Parathyroid adenoma (tissue), 2 donors: ENCODE results near the gene KLC3.

Experiments used
- H2AFZ ChIP-seq: fragments of 300-600 bp; sonication (generic); one replicate; pipeline ENCODE4 v1.7.0; 2017; ENCODE audit warnings: antibody characterized with exemption, mild to moderate bottlenecking
- H3K27ac ChIP-seq: fragments of 300-600 bp; sonication (generic); one replicate; pipeline ENCODE4 v1.7.0; 2017
- H3K27me3 ChIP-seq: fragments of 300-600 bp; sonication (generic); one replicate; pipeline ENCODE4 v1.7.0; 2017; ENCODE audit warnings: low read length; ENCODE audit not compliant: control insufficient read depth, insufficient read depth
- H3K36me3 ChIP-seq: fragments of 300-600 bp; sonication (generic); one replicate; pipeline ENCODE4 v1.7.0; 2017; ENCODE audit warnings: low read length; ENCODE audit not compliant: control insufficient read depth, insufficient read depth
- H3K4me1 ChIP-seq: fragments of 300-600 bp; sonication (generic); one replicate; pipeline ENCODE4 v1.7.0; 2017; ENCODE audit warnings: control low read depth
- H3K4me2 ChIP-seq: fragments of 300-600 bp; sonication (generic); one replicate; pipeline ENCODE4 v1.7.0; 2017; ENCODE audit warnings: low read length
- H3K4me3 ChIP-seq: fragments of 300-600 bp; sonication (generic); one replicate; pipeline ENCODE4 v1.7.0; 2017; ENCODE audit warnings: low read depth, low read length
- H3K79me2 ChIP-seq: fragments of 300-600 bp; sonication (generic); one replicate; pipeline ENCODE4 v1.7.0; 2017; ENCODE audit warnings: control low read depth
- H3K9ac ChIP-seq: fragments of 300-600 bp; sonication (generic); one replicate; pipeline ENCODE4 v1.7.0; 2017; ENCODE audit warnings: mild to moderate bottlenecking
- H3K9me3 ChIP-seq: fragments of 300-600 bp; sonication (generic); one replicate; pipeline ENCODE4 v1.7.0; 2017; ENCODE audit warnings: low read length; ENCODE audit not compliant: control insufficient read depth
- TF ChIP-seq, protein P1 (sequence below): fragments of 300-600 bp; sonication (generic); IDR thresholded peaks from one replicate; pipeline ENCODE4 v1.7.0; 2017; ENCODE audit warnings: antibody characterized with exemption, mild to moderate bottlenecking
- donor health status: primary hyperparathyroidism.

KLC3 gene

DNA sequence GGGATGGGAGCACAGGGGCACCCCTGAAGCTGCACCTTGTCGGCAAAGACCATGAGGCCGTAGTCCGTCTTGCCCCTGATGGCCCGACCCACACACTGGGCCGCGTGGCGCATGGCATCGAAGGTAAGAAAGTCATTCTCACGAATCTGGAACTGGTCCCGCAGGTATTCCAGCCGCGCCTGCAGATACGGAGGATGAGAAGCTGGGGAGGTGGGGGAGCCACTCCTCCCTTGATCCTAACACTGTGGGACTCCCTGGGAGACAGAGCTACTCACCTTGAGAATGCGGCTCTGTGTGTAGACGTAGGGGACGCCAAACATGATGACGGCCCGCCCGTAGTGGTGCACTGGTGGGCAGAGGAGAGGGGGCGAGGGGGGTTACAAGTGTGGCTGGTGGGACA lies 11.9 kb downstream of the KLC3 start:
- H3K27me3 ChIP-seq: no peaks in the 10 kb centered on the region
- no peaks in the 10 kb centered on the region for H3K36me3 ChIP-seq
- no peaks in the 10 kb centered on the region for H3K79me2 ChIP-seq

DNA sequence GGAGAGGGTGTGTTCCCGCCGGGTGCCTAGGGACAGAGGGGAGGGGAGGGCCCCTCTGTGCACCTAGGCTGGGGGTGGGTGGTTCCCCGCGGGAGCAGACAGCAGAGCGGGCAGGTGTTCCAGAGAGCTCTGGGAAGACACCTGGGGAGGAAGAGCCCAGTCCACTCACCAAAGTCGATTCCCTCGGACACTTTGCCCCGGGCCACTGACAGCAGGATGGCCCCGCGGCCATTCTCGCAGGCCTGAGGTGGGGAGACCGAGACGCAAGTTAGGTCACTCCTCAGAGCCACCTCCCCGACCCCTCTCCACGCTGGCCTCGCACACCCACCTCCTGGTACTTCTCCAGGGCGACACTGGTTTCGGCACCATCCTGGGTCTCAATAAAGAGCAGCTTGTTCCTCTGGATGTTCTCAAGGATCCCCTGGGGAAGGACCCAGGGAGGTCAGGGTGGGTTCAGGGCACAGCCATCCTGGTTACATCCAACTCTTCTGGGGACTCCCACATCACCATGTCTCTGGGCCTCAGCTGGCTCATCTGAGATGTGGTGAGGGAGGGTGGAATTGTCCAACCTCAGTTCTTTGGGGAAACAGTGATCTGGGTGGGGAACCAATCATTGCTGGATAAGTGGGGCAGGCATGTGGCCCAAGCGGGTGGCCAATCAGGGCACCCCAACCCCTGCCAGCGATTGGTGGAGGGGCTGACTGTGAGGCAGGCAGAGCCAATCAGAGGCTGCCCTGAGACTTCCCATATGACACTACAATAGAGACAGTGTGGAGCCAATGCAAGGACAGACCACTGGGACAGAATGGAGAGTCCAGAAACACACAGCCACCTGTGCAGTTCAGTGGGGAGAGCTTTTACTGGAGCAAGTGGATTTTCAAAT lies 12.6 kb downstream of the KLC3 start:
- no peaks in the 10 kb centered on the region for H3K9me3 ChIP-seq
- no peak overlapping the region for H2AFZ ChIP-seq
- H3K4me3 ChIP-seq: no peak overlapping the region
- no peaks in the 10 kb centered on the region for H3K36me3 ChIP-seq
- TF ChIP-seq, protein P1, sequence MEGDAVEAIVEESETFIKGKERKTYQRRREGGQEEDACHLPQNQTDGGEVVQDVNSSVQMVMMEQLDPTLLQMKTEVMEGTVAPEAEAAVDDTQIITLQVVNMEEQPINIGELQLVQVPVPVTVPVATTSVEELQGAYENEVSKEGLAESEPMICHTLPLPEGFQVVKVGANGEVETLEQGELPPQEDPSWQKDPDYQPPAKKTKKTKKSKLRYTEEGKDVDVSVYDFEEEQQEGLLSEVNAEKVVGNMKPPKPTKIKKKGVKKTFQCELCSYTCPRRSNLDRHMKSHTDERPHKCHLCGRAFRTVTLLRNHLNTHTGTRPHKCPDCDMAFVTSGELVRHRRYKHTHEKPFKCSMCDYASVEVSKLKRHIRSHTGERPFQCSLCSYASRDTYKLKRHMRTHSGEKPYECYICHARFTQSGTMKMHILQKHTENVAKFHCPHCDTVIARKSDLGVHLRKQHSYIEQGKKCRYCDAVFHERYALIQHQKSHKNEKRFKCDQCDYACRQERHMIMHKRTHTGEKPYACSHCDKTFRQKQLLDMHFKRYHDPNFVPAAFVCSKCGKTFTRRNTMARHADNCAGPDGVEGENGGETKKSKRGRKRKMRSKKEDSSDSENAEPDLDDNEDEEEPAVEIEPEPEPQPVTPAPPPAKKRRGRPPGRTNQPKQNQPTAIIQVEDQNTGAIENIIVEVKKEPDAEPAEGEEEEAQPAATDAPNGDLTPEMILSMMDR: no peak
- no peaks in the 10 kb centered on the region for H3K4me1 ChIP-seq
- H3K27ac ChIP-seq: no peak overlapping the region
- no peak overlapping the region for H3K9ac ChIP-seq
- H3K4me2 ChIP-seq: no peak overlapping the region
- no peaks in the 10 kb centered on the region for H3K79me2 ChIP-seq
- H3K27me3 ChIP-seq: no peaks in the 10 kb centered on the region

More for the DNA sequence above, 11.9 kb downstream of the KLC3 start:
- no peaks in the 10 kb centered on the region for H3K4me1 ChIP-seq
- H3K9ac ChIP-seq: no peak overlapping the region
- TF ChIP-seq, protein P1: no peak
- H3K4me3 ChIP-seq: no peak overlapping the region
- no peak overlapping the region for H2AFZ ChIP-seq
- no peak overlapping the region for H3K4me2 ChIP-seq
- H3K27ac ChIP-seq: no peak overlapping the region
- H3K9me3 ChIP-seq: no peaks in the 10 kb centered on the region

DNA sequence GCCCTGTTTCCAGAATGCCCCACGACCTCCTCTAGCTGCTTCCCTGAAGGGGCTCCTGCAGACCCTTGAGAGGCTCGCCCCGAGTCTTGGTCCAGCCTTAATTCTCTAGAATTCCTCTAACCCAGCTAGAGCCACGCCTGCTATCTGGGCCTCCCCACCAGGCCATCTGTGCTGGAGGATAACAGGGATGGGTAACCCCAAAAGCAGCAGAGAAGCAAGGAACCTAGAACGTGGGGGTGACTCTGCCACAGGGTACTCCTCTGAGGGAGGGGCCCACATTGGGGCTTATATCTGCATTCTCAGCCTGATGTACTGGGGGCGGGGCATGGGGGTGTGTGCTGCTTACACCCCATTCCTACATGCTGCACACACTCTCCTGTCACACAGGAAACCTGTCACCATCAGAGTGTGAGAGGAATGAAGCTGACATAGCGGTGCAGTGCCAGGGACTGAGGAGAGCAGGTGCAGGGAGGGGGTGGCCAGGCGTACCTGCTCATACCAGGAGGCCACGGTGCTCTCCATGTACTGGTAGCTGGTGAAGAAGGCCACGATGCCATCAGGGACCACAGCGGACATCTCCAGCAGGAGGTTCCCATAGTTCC lies 13.8 kb downstream of the KLC3 start:
- H3K9ac ChIP-seq: no peak overlapping the region

DNA sequence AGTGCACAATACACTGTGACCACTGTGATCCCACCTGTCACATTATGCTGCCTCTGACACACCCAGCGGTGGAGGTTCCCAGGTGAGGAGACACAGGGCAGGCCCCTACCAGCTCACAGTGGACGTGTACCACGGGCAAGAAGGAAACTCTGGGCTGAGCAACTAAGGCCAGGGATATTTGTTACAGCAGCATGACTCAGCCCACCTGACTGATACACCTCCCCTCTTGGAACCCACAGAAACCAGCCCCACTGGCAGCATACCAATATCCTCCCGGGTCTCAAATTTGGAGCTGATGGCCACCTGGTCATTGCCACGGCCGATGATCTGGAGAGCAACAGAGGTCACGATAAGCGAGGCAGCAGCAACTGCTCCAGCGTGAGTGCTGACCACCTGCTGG lies 14.9 kb downstream of the KLC3 start:
- Histone ChIP-seq H3K36me3 (no peaks in the 10 kb centered on the region), H3K4me1 (no peaks in the 10 kb centered on the region), H2AFZ (no peak overlapping the region), H3K27ac (no peak overlapping the region), H3K9me3 (no peaks in the 10 kb centered on the region), H3K4me2 (no peak overlapping the region), H3K9ac (no peak overlapping the region), H3K4me3 (no peak overlapping the region), H3K79me2 (no peaks in the 10 kb centered on the region), H3K27me3 (no peaks in the 10 kb centered on the region)
- TF ChIP-seq, protein P1: no peak

More for the DNA sequence above, 13.8 kb downstream of the KLC3 start:
- Histone ChIP-seq H3K4me1 (no peaks in the 10 kb centered on the region), H3K79me2 (no peaks in the 10 kb centered on the region), H3K4me3 (no peak overlapping the region), H2AFZ (no peak overlapping the region), H3K27ac (no peak overlapping the region), H3K27me3 (no peaks in the 10 kb centered on the region), H3K36me3 (no peaks in the 10 kb centered on the region), H3K9me3 (no peaks in the 10 kb centered on the region), H3K4me2 (no peak overlapping the region)
- TF ChIP-seq, protein P1: no peak
